ENCODE results near the gene COL2A1. TPM values are rescaled to one million over a fixed set of nuclear protein-coding genes. Genes with fewer than 3 reads are reported as not detected.

The COL2A1 gene
- total RNA-seq, 4 donors from 2014 or later = not detected

DNA sequence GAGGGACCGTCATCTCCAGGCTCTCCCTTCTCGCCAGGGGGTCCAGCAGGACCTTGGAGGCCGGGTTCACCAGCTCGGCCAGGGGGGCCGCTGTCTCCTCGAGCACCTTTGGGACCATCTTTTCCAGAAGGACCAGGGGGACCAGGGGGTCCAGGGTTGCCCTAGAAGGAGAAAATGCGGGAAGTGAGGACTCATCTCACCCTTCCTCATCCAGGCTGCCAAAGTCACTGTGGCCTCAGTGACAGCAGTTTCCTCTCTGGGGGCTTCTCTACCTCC is 25.7 kb downstream of the COL2A1 start:
- H3K27ac ChIP-seq = no peak overlapping the region
- H3K27me3 ChIP-seq = peaks cover 0 to 32% (median 0%) of the 10 kb centered on the region in 4 donors
- H3K9me3 ChIP-seq = no peaks in the 10 kb centered on the region
- no peaks in the 10 kb centered on the region for H3K4me1 ChIP-seq
- no peaks in the 10 kb centered on the region for H3K36me3 ChIP-seq
- no peak for TF ChIP-seq POLR2A (IDR thresholded peaks at IDR 0.05)
- no peak for TF ChIP-seq CTCF (IDR thresholded peaks at IDR 0.05)
- no peak overlapping the region for H3K4me3 ChIP-seq
- WGBS, 2 donors = 67% methylated on average over 3 of the region's 7 CpGs; no CpG with 5 or more reads in 1 of the 2 donors
- DNase-seq = no peak
- intact Hi-C loops (cut with DNase I) = no loop called here

GRCh38 chr12:47977772-47978597 is 26.3 kb downstream of the COL2A1 start:
- 82 to 86% methylated on average over 6 to 9 of the region's 18 CpGs for WGBS, 2 donors
- intact Hi-C loops (cut with DNase I) = no loop called here
- Histone ChIP-seq H3K4me1 (no peaks in the 10 kb centered on the region), H3K27ac (no peak overlapping the region), H3K36me3 (no peaks in the 10 kb centered on the region), H3K9me3 (no peaks in the 10 kb centered on the region), H3K4me3 (no peak overlapping the region), H3K27me3 (peaks cover 0 to 27% (median 0%) of the 10 kb centered on the region in 4 donors)
- DNase-seq = no peak
- TF ChIP-seq CTCF (IDR thresholded peaks at IDR 0.05) = no peak
- no peak for TF ChIP-seq POLR2A (IDR thresholded peaks at IDR 0.05)

DNA sequence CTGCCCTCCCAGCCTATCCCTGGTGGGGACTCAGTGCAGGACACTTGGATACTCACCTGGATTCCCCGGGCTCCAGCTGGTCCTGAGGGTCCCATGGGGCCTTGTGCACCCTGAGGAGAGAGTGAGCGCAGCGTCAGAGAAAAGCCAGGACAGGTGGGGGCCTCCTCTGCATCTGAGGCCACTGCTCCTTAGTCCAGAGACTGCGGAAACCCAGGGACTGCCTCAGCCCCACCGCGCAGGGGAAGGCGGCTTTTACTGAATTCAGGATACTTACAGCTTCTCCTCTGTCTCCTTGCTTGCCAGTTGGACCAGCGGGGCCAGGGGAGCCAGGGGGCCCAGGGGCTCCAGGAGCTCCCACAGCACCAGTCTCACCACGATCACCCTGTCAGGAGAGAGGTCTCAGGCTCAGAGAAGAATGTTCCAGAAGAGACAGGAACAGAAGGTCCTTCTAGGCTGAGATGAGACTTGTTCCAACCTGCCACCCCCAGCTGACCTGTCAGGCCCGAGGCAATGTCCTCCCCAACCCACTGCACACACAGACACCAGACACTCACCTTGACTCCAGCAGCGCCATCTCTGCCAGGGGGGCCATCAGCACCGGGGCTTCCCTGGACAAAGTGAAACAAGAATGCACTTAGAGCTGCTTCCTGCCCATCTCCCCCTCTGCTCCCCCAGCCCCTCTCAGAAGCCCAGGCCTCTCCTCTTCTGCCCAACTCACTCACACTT is 27.1 kb downstream of the COL2A1 start:
- no peak for DNase-seq
- H3K4me3 ChIP-seq = no peak overlapping the region
- 44 to 100% methylated on average over 1 to 2 of the region's 12 CpGs for WGBS, 2 donors
- H3K27me3 ChIP-seq = peaks cover 0 to 25% (median 0%) of the 10 kb centered on the region in 4 donors
- intact Hi-C loops (cut with DNase I) = no loop called here
- no peak overlapping the region for H3K27ac ChIP-seq
- H3K36me3 ChIP-seq = no peaks in the 10 kb centered on the region
- H3K9me3 ChIP-seq = no peaks in the 10 kb centered on the region
- no peaks in the 10 kb centered on the region for H3K4me1 ChIP-seq
- TF ChIP-seq POLR2A (IDR thresholded peaks at IDR 0.05) (no peak), CTCF (IDR thresholded peaks at IDR 0.05) (no peak)

GRCh38 chr12:47975816-47976215 is 28.5 kb downstream of the COL2A1 start:
- TF ChIP-seq POLR2A (IDR thresholded peaks at IDR 0.05) (no peak), CTCF (IDR thresholded peaks at IDR 0.05) (no peak)
- Histone ChIP-seq H3K4me1 (no peaks in the 10 kb centered on the region), H3K9me3 (no peaks in the 10 kb centered on the region), H3K4me3 (no peak overlapping the region), H3K27me3 (peaks cover 0 to 12% (median 0%) of the 10 kb centered on the region in 4 donors), H3K36me3 (no peaks in the 10 kb centered on the region), H3K27ac (no peak overlapping the region)
- 84 to 86% methylated on average over 7 to 9 of the region's 11 CpGs for WGBS, 2 donors
- intact Hi-C loops (cut with DNase I) = no loop called here
- no peak for DNase-seq

GRCh38 chr12:47975036-47975620 is 29.1 kb downstream of the COL2A1 start:
- no peaks in the 10 kb centered on the region for H3K36me3 ChIP-seq
- H3K27me3 ChIP-seq = peaks cover 0 to 9% (median 0%) of the 10 kb centered on the region in 4 donors
- WGBS, 2 donors = 90 to 100% methylated on average over 1 to 2 of the region's 16 CpGs
- H3K4me3 ChIP-seq = no peak overlapping the region
- no peak for DNase-seq
- H3K4me1 ChIP-seq = no peaks in the 10 kb centered on the region
- H3K27ac ChIP-seq = no peak overlapping the region
- intact Hi-C loops (cut with DNase I) = no loop called here
- H3K9me3 ChIP-seq = no peaks in the 10 kb centered on the region
- TF ChIP-seq CTCF (IDR thresholded peaks at IDR 0.05) = no peak
